DND-41 (cell line): ENCODE measurements around the gene KCNH2.

Source experiments
- ATAC-seq: fragments of 200-7000 bp; cut with Tn5 transposase; 3 replicates; pipeline ENCODE4 v1.9.1; 2021; ENCODE audit warnings: low read depth; ENCODE audit not compliant: insufficient read depth
- DNase-seq: peaks from one replicate; pipeline ENCODE4 v3.0.0-alpha.2; 2020
- H2AFZ ChIP-seq: 2 replicates; pipeline ENCODE4 v1.6.0; 2012; ENCODE audit warnings: low read depth, low read length
- H3K27ac ChIP-seq: 2 replicates; pipeline ENCODE4 v1.5.1; 2012; ENCODE audit warnings: low read length, inconsistent platforms
- H3K27me3 ChIP-seq: fragments of 200-600 bp; sonication (generic); 2 replicates; pipeline ENCODE4 v1.6.0; 2012; ENCODE audit warnings: low read length, mild to moderate bottlenecking, inconsistent platforms; ENCODE audit not compliant: insufficient read depth, poor library complexity
- H3K36me3 ChIP-seq: 2 replicates; pipeline ENCODE4 v1.5.1; 2012; ENCODE audit warnings: low read length, inconsistent platforms; ENCODE audit not compliant: insufficient read depth
- H3K4me1 ChIP-seq: 2 replicates; pipeline ENCODE4 v1.5.1; 2012; ENCODE audit warnings: mild to moderate bottlenecking, low read length; ENCODE audit not compliant: insufficient read depth
- H3K4me2 ChIP-seq: 2 replicates; pipeline ENCODE4 v1.6.0; 2012; ENCODE audit warnings: mild to moderate bottlenecking, moderate library complexity, low read length, inconsistent platforms; ENCODE audit not compliant: insufficient read depth
- H3K4me3 ChIP-seq, 2 experiments: fragments of 200-600 bp in 1 of 2; shearing (Covaris generic) in 1 of 2; 2 replicates each; pipeline ENCODE4 v1.5.1; 2012 to 2016; ENCODE audit warnings: inconsistent platforms in 2 of 2, low read length in 2 of 2, mild to moderate bottlenecking in 2 of 2, low read depth in 1 of 2, moderate library complexity in 1 of 2
- H3K79me2 ChIP-seq: 2 replicates; pipeline ENCODE4 v1.6.0; 2012; ENCODE audit warnings: low read length, inconsistent platforms; ENCODE audit not compliant: insufficient read depth
- H3K9ac ChIP-seq: 2 replicates; pipeline ENCODE4 v1.6.0; 2012; ENCODE audit warnings: low read depth, mild to moderate bottlenecking, inconsistent platforms, low read length, moderate library complexity
- H3K9me3 ChIP-seq: 2 replicates; pipeline ENCODE4 v1.5.1; 2012; ENCODE audit warnings: low read length, moderate library complexity, mild to moderate bottlenecking, inconsistent platforms; ENCODE audit not compliant: insufficient read depth, severe bottlenecking
- H4K20me1 ChIP-seq: 2 replicates; pipeline ENCODE4 v1.6.0; 2012; ENCODE audit warnings: low read length; ENCODE audit not compliant: insufficient read depth
- EZH2 ChIP-seq: IDR thresholded peaks from 3 replicates; pipeline ENCODE4 v1.6.1; 2012; ENCODE audit warnings: borderline replicate concordance, low read depth, mild to moderate bottlenecking, moderate library complexity, low read length, inconsistent platforms; ENCODE audit not compliant: severe bottlenecking
- TF ChIP-seq, protein P1 (sequence below): IDR thresholded peaks from 2 replicates; pipeline ENCODE4 v1.5.1; 2012; ENCODE audit warnings: borderline replicate concordance, low read length, moderate library complexity, mild to moderate bottlenecking; ENCODE audit not compliant: poor library complexity, severe bottlenecking; ENCODE audit errors: extremely low read depth

Gene KCNH2

DNA sequence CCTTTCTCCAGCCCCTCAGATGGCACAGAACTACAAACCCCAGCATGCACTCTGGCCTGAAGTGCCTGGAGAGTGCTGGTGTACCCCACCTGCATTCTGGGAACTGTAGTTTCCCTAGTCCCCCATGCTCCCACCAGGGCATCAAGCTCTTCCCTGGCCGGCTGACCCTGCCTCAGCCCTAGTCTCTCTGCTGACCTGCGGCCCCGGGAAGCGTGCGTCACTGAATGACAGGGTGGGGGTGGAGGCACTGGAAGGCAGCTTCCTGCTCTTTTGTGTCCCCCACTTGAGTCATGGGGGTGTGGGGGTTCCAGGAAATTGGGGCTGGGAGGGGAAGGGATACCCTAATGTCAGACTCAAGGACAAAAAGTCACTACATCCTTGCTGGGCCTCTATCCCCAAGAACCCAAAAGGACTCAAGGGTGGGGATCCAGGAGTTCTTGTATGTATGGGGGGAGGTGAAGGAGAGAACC lies 14.7 kb upstream of the KCNH2 start:
- Histone ChIP-seq H3K27ac (no peak overlapping the region), H3K4me3 (no peak overlapping the region), H3K9me3 (no peaks in the 10 kb centered on the region), H4K20me1 (peaks cover 9% of the 10 kb centered on the region), H3K79me2 (no peaks in the 10 kb centered on the region), H3K9ac (no peak overlapping the region), H3K36me3 (no peaks in the 10 kb centered on the region), H3K27me3 (peaks cover 13% of the 10 kb centered on the region), H2AFZ (no peak overlapping the region), H3K4me2 (no peak overlapping the region), H3K4me1 (peaks cover 10% of the 10 kb centered on the region)
- no peak for TF ChIP-seq EZH2
- TF ChIP-seq, protein P1, sequence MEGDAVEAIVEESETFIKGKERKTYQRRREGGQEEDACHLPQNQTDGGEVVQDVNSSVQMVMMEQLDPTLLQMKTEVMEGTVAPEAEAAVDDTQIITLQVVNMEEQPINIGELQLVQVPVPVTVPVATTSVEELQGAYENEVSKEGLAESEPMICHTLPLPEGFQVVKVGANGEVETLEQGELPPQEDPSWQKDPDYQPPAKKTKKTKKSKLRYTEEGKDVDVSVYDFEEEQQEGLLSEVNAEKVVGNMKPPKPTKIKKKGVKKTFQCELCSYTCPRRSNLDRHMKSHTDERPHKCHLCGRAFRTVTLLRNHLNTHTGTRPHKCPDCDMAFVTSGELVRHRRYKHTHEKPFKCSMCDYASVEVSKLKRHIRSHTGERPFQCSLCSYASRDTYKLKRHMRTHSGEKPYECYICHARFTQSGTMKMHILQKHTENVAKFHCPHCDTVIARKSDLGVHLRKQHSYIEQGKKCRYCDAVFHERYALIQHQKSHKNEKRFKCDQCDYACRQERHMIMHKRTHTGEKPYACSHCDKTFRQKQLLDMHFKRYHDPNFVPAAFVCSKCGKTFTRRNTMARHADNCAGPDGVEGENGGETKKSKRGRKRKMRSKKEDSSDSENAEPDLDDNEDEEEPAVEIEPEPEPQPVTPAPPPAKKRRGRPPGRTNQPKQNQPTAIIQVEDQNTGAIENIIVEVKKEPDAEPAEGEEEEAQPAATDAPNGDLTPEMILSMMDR: no peak
- DNase-seq: peak; percentile 40
- ATAC-seq: peak; percentile 72

DNA sequence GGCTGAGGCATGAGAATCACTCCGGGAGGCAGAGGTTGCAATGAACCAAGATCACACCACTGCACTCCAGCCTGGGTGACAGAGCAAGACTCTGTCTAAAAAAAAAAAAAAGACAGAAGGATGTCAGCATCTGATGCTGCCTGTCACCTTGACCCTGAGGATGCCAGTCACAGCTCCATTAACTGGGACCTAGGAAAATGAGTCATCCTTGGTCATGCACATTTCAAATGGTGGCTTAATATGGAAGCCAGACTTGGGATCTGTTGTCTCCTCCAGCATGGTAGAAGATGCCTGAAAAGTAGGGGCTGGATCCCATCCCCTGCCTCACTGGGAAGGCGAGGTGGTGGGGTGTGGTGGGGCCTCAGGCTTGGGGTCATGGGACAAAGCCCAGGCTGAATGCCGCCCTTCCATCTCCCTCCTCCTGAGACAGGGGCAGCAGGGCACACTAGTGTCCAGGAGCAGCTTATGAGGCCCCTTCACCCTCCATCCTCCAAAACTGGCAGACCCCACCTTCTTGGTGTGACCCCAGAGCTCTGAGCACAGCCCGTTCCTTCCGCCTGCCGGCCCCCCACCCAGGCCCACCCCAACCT lies 14.0 kb upstream of the KCNH2 start:
- no peak overlapping the region for H3K27ac ChIP-seq
- H3K4me1 ChIP-seq: peaks cover 11% of the 10 kb centered on the region
- peaks cover 13% of the 10 kb centered on the region for H3K27me3 ChIP-seq
- no peak overlapping the region for H3K9ac ChIP-seq
- no peak overlapping the region for H3K4me2 ChIP-seq
- H4K20me1 ChIP-seq: peaks cover 9% of the 10 kb centered on the region
- no peak overlapping the region for H3K4me3 ChIP-seq
- H3K79me2 ChIP-seq: no peaks in the 10 kb centered on the region
- TF ChIP-seq, protein P1: no peak
- no peak for TF ChIP-seq EZH2
- H3K36me3 ChIP-seq: no peaks in the 10 kb centered on the region
- DNase-seq (no peak), ATAC-seq (no peak)
- H2AFZ ChIP-seq: no peak overlapping the region
- no peaks in the 10 kb centered on the region for H3K9me3 ChIP-seq

DNA sequence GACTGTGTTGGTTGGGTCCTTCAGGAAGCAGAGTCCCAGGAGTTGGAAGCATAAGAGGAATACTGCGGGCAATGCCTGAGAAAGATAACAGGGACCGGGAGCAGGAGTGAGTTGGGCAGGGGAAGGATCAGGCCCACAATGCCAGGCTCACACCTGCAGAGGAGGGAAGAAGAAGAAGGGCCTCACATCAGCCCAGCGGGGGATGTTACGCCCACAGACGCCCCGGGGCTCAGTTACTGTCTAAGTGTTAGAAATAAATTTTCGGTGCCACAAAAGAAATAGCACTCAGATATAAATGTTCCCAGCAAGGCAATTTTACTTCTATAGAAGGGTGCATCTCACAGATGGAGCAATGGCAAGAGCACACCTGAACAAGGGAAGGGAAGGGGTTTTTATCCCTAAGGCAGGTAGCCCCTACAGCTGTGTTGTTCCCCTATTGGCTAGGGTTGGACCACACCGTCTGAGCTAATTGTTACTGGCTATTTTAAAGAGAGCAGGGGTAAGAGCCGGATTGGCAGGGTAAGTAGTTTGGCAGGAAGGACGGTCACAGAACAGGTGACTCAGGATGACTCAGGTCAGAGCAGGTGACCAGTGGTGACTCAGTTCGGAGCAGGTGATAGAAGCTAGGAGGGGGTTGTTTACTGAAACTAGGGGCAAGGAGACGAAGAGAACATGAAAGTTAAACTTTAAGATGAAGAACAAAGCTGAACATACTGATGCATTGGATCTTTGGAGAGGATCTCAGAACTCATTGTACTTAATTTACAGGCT lies 12.5 kb upstream of the KCNH2 start, which contains the start of gene NOS3:
TSS of gene NOS3 (plus strand) at position 602 of the 771 bp plus-strand sequence. CDS start 2,787 bp downstream, outside the sequence.
- Histone ChIP-seq H3K27ac (no peak within 1 kb of the TSS), H3K27me3 (peaks cover 13% of the 10 kb centered on the region)

More for the DNA sequence above, 12.5 kb upstream of the KCNH2 start, which contains the start of gene NOS3:
- no peaks in the 10 kb centered on the region for H3K9me3 ChIP-seq
- no peak within 1 kb of the TSS for H3K4me3 ChIP-seq
- H2AFZ ChIP-seq: no peak within 1 kb of the TSS
- no peak for TF ChIP-seq EZH2
- TF ChIP-seq, protein P1: no peak
- H3K9ac ChIP-seq: no peak within 1 kb of the TSS
- H4K20me1 ChIP-seq: peaks cover 9% of the 10 kb centered on the region
- DNase-seq (no peak), ATAC-seq (no peak)
- no peak within 1 kb of the TSS for H3K4me2 ChIP-seq
- peaks cover 11% of the 10 kb centered on the region for H3K4me1 ChIP-seq
- H3K36me3 ChIP-seq: no peaks in the 10 kb centered on the region
- no peaks in the 10 kb centered on the region for H3K79me2 ChIP-seq
